ENCODE results near the gene IRF9.
A peak's percentile ranks its signal among the peaks of the same experiment; 100 is the strongest.

IRF9 gene

GRCh38 chr14:24157331-24157730, 3.7 kb upstream of the IRF9 start:
- TF ChIP-seq CTCF (IDR thresholded peaks at IDR 0.05): no peak
- TF ChIP-seq ZFX (IDR thresholded peaks at IDR 0.05; ENCODE audit: borderline replicate concordance): no peak
- H3K27ac ChIP-seq: no peak overlapping the region

- TF ChIP-seq ZFX (IDR thresholded peaks at IDR 0.05; ENCODE audit: borderline replicate concordance): no peak
- no peak for TF ChIP-seq CTCF (IDR thresholded peaks at IDR 0.05)
Observed at GRCh38 chr14:24159777-24160498, 1.1 kb upstream of the IRF9 start.

GRCh38 chr14:24160499-24160849, 591 bp upstream of the IRF9 start:
- no peak for TF ChIP-seq ZFX (IDR thresholded peaks at IDR 0.05; ENCODE audit: borderline replicate concordance)
- no peak for TF ChIP-seq CTCF (IDR thresholded peaks at IDR 0.05)
- H3K27ac ChIP-seq: peak overlapping the region; percentile 64

More at GRCh38 chr14:24159777-24160498, 1.1 kb upstream of the IRF9 start:
- H3K27ac ChIP-seq: peak overlapping the region; percentile 64

- TF ChIP-seq CTCF (IDR thresholded peaks at IDR 0.05) (no peak), ZFX (IDR thresholded peaks at IDR 0.05; ENCODE audit: borderline replicate concordance) (no peak)
- H3K27ac ChIP-seq: peak overlapping the region; percentile 64
Observed at GRCh38 chr14:24162093-24162492, 1.0 kb downstream of the IRF9 start.

- TF ChIP-seq ZFX (IDR thresholded peaks at IDR 0.05; ENCODE audit: borderline replicate concordance) (no peak), CTCF (IDR thresholded peaks at IDR 0.05) (no peak)
- H3K27ac ChIP-seq: no peak overlapping the region
Observed at GRCh38 chr14:24164518-24164991, 3.5 kb downstream of the IRF9 start.

GRCh38 chr14:24165785-24166184, 4.7 kb downstream of the IRF9 start:
- TF ChIP-seq CTCF (IDR thresholded peaks at IDR 0.05): no peak
- TF ChIP-seq ZFX (IDR thresholded peaks at IDR 0.05; ENCODE audit: borderline replicate concordance): no peak
- H3K27ac ChIP-seq: no peak overlapping the region

GRCh38 chr14:24167469-24168114, 6.5 kb downstream of the IRF9 start:
- TF ChIP-seq CTCF (IDR thresholded peaks at IDR 0.05): no peak
- no peak for TF ChIP-seq ZFX (IDR thresholded peaks at IDR 0.05; ENCODE audit: borderline replicate concordance)
- no peak overlapping the region for H3K27ac ChIP-seq
